WTC11 (cell line): Measurements from ENCODE around the gene C16orf54. TPM values are rescaled to one million over a fixed set of nuclear protein-coding genes. Genes with fewer than 3 reads are reported as not detected.
"Not testable (repeated sequence)": the region's sequence is repeated elsewhere in the genome, so short reads cannot be mapped to it uniquely, and the experiment has no call there.

Experiments used
- ATAC-seq: fragments of 200-7000 bp; cut with Tn5 transposase; 2 replicates; pipeline ENCODE4 v1.10.0; 2021; ENCODE audit warnings: mild to moderate bottlenecking, moderate library complexity
- CTCF ChIA-PET: fragments of 300-600 bp; sonication (Branson Sonifier 250); formaldehyde crosslinking; loops from one replicate; lab custom pipeline; 2021; ENCODE audit warnings: antibody characterized with exemption; lab: Charles Lee
- POLR2A ChIA-PET: fragments of 350-600 bp; sonication (Branson Sonifier 250); formaldehyde crosslinking; loops from one replicate; lab custom pipeline; 2021; ENCODE audit warnings: antibody characterized with exemption; lab: Charles Lee
- DNase-seq: peaks from one replicate; pipeline ENCODE4 v3.0.0; 2021; ENCODE audit warnings: low spot score
- H3K27ac Mint-ChIP-seq: 2 replicates; pipeline ENCODE4 v1.8.0; 2021; ENCODE audit warnings: mixed read lengths
- H3K27me3 Mint-ChIP-seq: 2 replicates; pipeline ENCODE4 v1.8.0; 2021; ENCODE audit warnings: low read depth, mild to moderate bottlenecking, moderate library complexity, mixed read lengths
- H3K36me3 Mint-ChIP-seq: 2 replicates; pipeline ENCODE4 v1.8.0; 2021; ENCODE audit warnings: mixed read lengths
- H3K4me1 Mint-ChIP-seq: 2 replicates; pipeline ENCODE4 v1.8.0; 2022; ENCODE audit warnings: mixed read lengths
- H3K4me3 Mint-ChIP-seq: 2 replicates; pipeline ENCODE4 v1.8.0; 2021; ENCODE audit warnings: mild to moderate bottlenecking, moderate library complexity, mixed read lengths
- H3K9me3 Mint-ChIP-seq: 2 replicates; pipeline ENCODE4 v1.8.0; 2021; ENCODE audit warnings: mixed read lengths
- MXD4 ChIP-seq: fragments of 250-450 bp; sonication (Bioruptor Pico); IDR thresholded peaks from 2 replicates; pipeline ENCODE4 v1.8.0; 2021; ENCODE audit warnings: mild to moderate bottlenecking, moderate library complexity, borderline replicate concordance
- NR3C1 ChIP-seq: sonication (generic); formaldehyde crosslinking; conservative IDR thresholded peaks from 2 replicates; pipeline ENCODE4 v1.8.1; 2023; ENCODE audit warnings: low read depth, mild to moderate bottlenecking, missing genetic modification reagents
- ZNF416 ChIP-seq: fragments of 250-450 bp; sonication (Bioruptor Pico); IDR thresholded peaks from 2 replicates; pipeline ENCODE4 v1.9.0; 2021; ENCODE audit warnings: mild to moderate bottlenecking, inconsistent platforms
- ZNF671 ChIP-seq: fragments of 250-450 bp; sonication (Bioruptor Pico); IDR thresholded peaks from 2 replicates; pipeline ENCODE4 v1.8.0; 2021; ENCODE audit warnings: mild to moderate bottlenecking
- total RNA-seq: library from RNA; stranded (reverse); gene quantifications from 3 replicates; pipeline ENCODE4 v1.2.3, GENCODE V29; 2021
- TF ChIP-seq, protein P1 (sequence below): sonication (generic); formaldehyde crosslinking; IDR thresholded peaks from 2 replicates; pipeline ENCODE4 v1.8.1; 2023; ENCODE audit warnings: mild to moderate bottlenecking, moderate library complexity, missing genetic modification reagents
- TF ChIP-seq, protein P2 (sequence below): sonication (generic); formaldehyde crosslinking; IDR thresholded peaks from 2 replicates; pipeline ENCODE4 v1.8.1; 2022; ENCODE audit warnings: mild to moderate bottlenecking, moderate library complexity, missing genetic modification reagents
- TF ChIP-seq, protein P3 (sequence below): fragments of 250-450 bp; sonication (Bioruptor Pico); IDR thresholded peaks from 2 replicates; pipeline ENCODE4 v1.9.0; 2021; ENCODE audit warnings: moderate library complexity, mild to moderate bottlenecking, inconsistent platforms, borderline replicate concordance
- TF ChIP-seq, protein P4 (sequence below): fragments of 250-450 bp; sonication (Bioruptor Pico); IDR thresholded peaks from 2 replicates; pipeline ENCODE4 v1.9.0; 2021; ENCODE audit warnings: mild to moderate bottlenecking
- TF ChIP-seq, protein P5 (sequence below): sonication (generic); formaldehyde crosslinking; IDR thresholded peaks from 2 replicates; pipeline ENCODE4 v1.8.1; 2023; ENCODE audit warnings: mild to moderate bottlenecking, missing genetic modification reagents

Gene C16orf54
- total RNA-seq, 1 experiment from 2014 or later: 0.09 TPM

DNA sequence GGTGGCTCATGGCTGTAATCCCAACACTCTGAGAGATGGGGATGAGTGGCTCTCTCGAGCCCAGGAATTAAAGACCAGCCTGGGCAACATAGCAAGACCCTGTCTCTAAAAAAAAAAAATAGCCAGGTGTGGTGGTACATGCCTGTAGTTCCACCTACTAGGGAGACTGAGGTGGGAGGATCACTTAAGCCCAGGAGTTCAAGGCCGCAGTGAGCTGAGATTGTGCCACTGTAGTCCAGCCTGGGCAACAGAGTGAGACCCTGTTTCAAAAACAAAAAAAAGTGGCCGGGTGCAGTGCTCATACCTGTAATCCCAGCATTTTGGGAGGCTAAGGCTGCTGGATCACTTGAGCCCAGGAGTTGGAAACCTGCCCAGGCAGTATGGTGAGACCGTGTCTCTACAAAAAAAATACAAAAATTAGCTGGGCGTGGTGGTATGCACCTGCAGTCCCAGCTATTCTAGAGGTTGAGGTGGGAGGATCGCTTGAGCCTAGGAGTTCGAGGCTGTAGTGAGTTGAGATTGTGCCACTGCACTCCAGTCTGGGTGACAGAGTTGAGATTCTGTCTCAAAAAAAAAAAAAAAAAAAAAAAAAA, 3.0 kb downstream of the C16orf54 start (continued):
- TF ChIP-seq MXD4 (no peak), ZNF416 (CRISPR knock-in tag) (no peak)
- TF ChIP-seq, protein P1, sequence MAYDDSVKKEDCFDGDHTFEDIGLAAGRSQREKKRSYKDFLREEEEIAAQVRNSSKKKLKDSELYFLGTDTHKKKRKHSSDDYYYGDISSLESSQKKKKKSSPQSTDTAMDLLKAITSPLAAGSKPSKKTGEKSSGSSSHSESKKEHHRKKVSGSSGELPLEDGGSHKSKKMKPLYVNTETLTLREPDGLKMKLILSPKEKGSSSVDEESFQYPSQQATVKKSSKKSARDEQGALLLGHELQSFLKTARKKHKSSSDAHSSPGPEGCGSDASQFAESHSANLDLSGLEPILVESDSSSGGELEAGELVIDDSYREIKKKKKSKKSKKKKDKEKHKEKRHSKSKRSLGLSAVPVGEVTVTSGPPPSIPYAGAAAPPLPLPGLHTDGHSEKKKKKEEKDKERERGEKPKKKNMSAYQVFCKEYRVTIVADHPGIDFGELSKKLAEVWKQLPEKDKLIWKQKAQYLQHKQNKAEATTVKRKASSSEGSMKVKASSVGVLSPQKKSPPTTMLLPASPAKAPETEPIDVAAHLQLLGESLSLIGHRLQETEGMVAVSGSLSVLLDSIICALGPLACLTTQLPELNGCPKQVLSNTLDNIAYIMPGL (CRISPR knock-in tag): no peak
- TF ChIP-seq, protein P2, sequence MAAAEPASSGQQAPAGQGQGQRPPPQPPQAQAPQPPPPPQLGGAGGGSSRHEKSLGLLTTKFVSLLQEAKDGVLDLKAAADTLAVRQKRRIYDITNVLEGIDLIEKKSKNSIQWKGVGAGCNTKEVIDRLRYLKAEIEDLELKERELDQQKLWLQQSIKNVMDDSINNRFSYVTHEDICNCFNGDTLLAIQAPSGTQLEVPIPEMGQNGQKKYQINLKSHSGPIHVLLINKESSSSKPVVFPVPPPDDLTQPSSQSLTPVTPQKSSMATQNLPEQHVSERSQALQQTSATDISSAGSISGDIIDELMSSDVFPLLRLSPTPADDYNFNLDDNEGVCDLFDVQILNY (CRISPR knock-in tag): no peak
- TF ChIP-seq, protein P3, sequence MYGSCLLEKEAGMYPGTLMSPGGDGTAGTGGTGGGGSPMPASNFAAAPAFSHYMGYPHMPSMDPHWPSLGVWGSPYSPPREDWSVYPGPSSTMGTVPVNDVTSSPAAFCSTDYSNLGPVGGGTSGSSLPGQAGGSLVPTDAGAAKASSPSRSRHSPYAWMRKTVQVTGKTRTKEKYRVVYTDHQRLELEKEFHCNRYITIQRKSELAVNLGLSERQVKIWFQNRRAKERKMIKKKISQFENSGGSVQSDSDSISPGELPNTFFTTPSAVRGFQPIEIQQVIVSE (CRISPR knock-in tag): no peak
- TF ChIP-seq, protein P4, sequence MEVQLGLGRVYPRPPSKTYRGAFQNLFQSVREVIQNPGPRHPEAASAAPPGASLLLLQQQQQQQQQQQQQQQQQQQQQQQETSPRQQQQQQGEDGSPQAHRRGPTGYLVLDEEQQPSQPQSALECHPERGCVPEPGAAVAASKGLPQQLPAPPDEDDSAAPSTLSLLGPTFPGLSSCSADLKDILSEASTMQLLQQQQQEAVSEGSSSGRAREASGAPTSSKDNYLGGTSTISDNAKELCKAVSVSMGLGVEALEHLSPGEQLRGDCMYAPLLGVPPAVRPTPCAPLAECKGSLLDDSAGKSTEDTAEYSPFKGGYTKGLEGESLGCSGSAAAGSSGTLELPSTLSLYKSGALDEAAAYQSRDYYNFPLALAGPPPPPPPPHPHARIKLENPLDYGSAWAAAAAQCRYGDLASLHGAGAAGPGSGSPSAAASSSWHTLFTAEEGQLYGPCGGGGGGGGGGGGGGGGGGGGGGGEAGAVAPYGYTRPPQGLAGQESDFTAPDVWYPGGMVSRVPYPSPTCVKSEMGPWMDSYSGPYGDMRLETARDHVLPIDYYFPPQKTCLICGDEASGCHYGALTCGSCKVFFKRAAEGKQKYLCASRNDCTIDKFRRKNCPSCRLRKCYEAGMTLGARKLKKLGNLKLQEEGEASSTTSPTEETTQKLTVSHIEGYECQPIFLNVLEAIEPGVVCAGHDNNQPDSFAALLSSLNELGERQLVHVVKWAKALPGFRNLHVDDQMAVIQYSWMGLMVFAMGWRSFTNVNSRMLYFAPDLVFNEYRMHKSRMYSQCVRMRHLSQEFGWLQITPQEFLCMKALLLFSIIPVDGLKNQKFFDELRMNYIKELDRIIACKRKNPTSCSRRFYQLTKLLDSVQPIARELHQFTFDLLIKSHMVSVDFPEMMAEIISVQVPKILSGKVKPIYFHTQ (CRISPR knock-in tag): peak; percentile 69; the same call in 1 of the 2 replicates

DNA sequence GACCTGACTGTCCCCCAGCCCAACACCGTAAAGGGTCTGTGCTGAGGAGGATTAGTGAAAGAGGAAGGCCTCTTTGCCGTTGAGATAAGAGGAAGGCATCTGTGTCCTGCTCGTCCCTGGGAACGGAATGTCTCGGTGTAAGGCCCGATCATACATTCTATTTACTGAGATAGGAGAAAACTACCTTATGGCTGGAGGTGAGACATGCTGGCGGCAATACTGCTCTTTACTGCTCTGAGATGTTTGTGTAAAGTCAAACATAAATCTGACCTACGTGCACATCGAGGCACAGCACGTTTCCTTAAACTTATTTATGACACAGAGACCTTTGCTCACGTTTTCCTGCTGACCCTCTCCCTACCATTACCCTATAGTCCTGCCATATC, 5.2 kb downstream of the C16orf54 start:
- POLR2A ChIA-PET, H3K4me3 Mint-ChIP-seq, CTCF ChIA-PET, H3K27me3 Mint-ChIP-seq, ATAC-seq, DNase-seq, H3K9me3 Mint-ChIP-seq: not testable (repeated sequence)
- 0 out of 2 replicates have a peak, but pooled peaks have one; percentile 18 for TF ChIP-seq ZNF671 (CRISPR knock-in tag)
- Mint-ChIP-seq H3K4me1 (peaks cover 13% of the 10 kb centered on the region), H3K27ac (peak overlapping the region; percentile 1), H3K36me3 (peaks cover 38% of the 10 kb centered on the region)

DNA sequence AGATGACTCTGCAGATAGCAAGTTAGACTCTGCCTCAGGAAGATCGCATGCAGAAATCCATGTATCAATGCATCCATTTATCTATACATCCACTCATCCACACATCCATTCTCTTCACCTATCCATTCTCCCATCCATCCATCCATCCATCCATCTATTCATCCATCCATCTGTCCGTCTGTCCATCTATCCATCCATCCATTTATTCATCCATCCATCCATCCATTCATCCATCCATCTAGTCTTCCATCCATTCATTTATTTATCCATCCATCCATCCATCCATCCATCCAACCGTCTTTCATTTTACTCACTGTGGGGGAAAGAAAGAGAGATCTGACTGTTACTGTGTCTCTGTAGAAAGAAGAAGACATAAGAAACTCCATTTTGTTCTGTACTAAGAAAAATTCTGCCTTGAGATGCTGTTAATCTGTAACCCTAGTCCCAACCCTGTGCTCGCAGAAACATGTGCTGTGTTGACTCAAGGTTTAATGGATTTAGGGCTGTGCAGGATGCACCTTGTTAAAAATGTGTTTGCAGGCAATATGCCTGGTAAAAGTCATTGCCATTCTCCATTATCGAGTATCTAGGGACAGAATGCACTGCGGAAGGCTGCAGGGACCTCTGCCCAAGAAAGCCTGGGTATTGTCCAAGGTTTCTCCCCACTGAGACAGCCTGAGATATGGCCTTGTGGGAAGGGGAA, 5.7 kb downstream of the C16orf54 start:
- Mint-ChIP-seq H3K4me1 (peaks cover 13% of the 10 kb centered on the region), H3K27ac (peak overlapping the region; percentile 32), H3K36me3 (peaks cover 39% of the 10 kb centered on the region)
- CTCF ChIA-PET: interaction anchor here (0.9 kb wide), 1 partner anchor 41 kb away, joined by 3 read pairs; no protein-coding TSS in a partner anchor
- H3K9me3 Mint-ChIP-seq, H3K27me3 Mint-ChIP-seq, H3K4me3 Mint-ChIP-seq, ATAC-seq, POLR2A ChIA-PET, DNase-seq: not testable (repeated sequence)

DNA sequence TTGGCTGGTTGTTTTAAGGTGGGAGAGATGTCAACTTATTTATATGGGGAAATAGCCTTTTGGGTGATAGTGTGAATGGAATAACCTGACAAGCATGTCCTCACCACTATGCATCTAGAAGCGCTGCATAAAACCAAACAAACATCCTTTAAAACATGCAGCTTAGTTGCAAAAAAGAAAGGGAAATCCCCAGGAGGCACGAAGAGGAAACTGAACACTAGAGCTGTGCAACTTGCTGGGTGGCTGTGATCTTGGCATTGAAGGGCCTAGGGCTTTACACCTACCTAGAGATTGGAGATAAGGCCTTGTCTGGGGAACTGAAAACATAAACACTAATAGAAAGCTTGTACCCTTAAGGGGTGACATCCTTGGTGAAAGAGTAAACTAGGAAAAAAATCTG, 7.3 kb downstream of the C16orf54 start:
- H3K4me3 Mint-ChIP-seq: no peak overlapping the region
- H3K9me3 Mint-ChIP-seq: no peaks in the 10 kb centered on the region
- no peak for DNase-seq
- POLR2A ChIA-PET: no interaction called here
- no peak for TF ChIP-seq NR3C1 (CRISPR knock-in tag)
- TF ChIP-seq, protein P5, sequence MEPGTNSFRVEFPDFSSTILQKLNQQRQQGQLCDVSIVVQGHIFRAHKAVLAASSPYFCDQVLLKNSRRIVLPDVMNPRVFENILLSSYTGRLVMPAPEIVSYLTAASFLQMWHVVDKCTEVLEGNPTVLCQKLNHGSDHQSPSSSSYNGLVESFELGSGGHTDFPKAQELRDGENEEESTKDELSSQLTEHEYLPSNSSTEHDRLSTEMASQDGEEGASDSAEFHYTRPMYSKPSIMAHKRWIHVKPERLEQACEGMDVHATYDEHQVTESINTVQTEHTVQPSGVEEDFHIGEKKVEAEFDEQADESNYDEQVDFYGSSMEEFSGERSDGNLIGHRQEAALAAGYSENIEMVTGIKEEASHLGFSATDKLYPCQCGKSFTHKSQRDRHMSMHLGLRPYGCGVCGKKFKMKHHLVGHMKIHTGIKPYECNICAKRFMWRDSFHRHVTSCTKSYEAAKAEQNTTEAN (CRISPR knock-in tag): no peak
- peaks cover 52% of the 10 kb centered on the region for H3K36me3 Mint-ChIP-seq
- H3K27ac Mint-ChIP-seq: peak overlapping the region; percentile 74; the same call in 1 of the 2 replicates
- H3K27me3 Mint-ChIP-seq: no peaks in the 10 kb centered on the region
- CTCF ChIA-PET: no interaction called here
- peaks cover 7% of the 10 kb centered on the region for H3K4me1 Mint-ChIP-seq
- no peak for ATAC-seq
